Measurements from ENCODE around the gene DNAH5.

- TF ChIP-seq POLR2A (IDR thresholded peaks at IDR 0.05; ENCODE audit: low read depth, low read length) (no peak), POLR2AphosphoS5 (IDR thresholded peaks at IDR 0.05; ENCODE audit: low read depth, low read length) (no peak)
These were observed 12.5 kb downstream of the DNAH5 start for GRCh38 chr5:13932011-13932410.
